Thoracic aorta (tissue), 2 donors: ENCODE results near the gene OPTC. TPM values are rescaled to one million over a fixed set of nuclear protein-coding genes. Genes with fewer than 3 reads are reported as not detected.

Source experiments
- ATAC-seq: fragments of 150-250 bp; one replicate; pipeline ENCODE4 v1.8.0; 2017; ENCODE audit warnings: low read depth; ENCODE audit not compliant: insufficient number of reproducible peaks, low FRiP score
- DNase-seq: peaks from one replicate; pipeline ENCODE4 v3.0.0-alpha.2; 2020; ENCODE audit warnings: low spot score
- H3K27ac ChIP-seq, 2 donors: fragments of 200-600 bp; sonication (generic); 1 replicate in 1 of 2; 2 replicates in 1 of 2; pipeline ENCODE4 v1.5.1; 2016; ENCODE audit warnings: mild to moderate bottlenecking in 2 of 2, moderate library complexity in 2 of 2
- H3K27me3 ChIP-seq: fragments of 200-600 bp; sonication (generic); replicated peaks from 2 replicates; pipeline ENCODE4 v1.6.0; 2016; ENCODE audit warnings: mild to moderate bottlenecking; ENCODE audit not compliant: insufficient read depth
- H3K36me3 ChIP-seq: fragments of 200-600 bp; sonication (generic); one replicate; pipeline ENCODE4 v1.5.1; 2016
- H3K4me1 ChIP-seq, 2 donors: fragments of 200-600 bp; sonication (generic); 1 replicate in 1 of 2; 2 replicates in 1 of 2; pipeline versions ENCODE4 v1.5.1 to v1.6.0; 2016; ENCODE audit warnings: low read depth in 2 of 2, mild to moderate bottlenecking in 1 of 2; ENCODE audit not compliant: control insufficient read depth in 1 of 2
- H3K4me3 ChIP-seq: fragments of 200-600 bp; sonication (generic); 2 replicates; pipeline ENCODE4 v1.5.1; 2016; ENCODE audit warnings: mild to moderate bottlenecking
- H3K9me3 ChIP-seq: fragments of 200-600 bp; sonication (generic); 2 replicates; pipeline ENCODE4 v1.5.1; 2016
- CTCF ChIP-seq: fragments of 200-600 bp; sonication (generic); IDR thresholded peaks from one replicate; pipeline ENCODE4 v1.5.1; 2019; ENCODE audit warnings: antibody characterized with exemption
- total RNA-seq, 2 donors: library from RNA; depleted of rRNA; stranded (reverse); fragments of >200 nt; gene quantifications; one replicate each; pipeline versions ENCODE4 v1.1.0 to v1.2.3, GENCODE V29; 2016

OPTC gene
- total RNA-seq, 2 donors from 2014 or later: not detected

- DNase-seq (no peak), ATAC-seq (no peak)
- Histone ChIP-seq H3K27ac (peak overlapping the region; percentile 59 to 65), H3K36me3 (no peaks in the 10 kb centered on the region), H3K27me3 (no peaks in the 10 kb centered on the region), H3K9me3 (no peaks in the 10 kb centered on the region), H3K4me3 (no peak overlapping the region), H3K4me1 (peaks cover 10 to 46% of the 10 kb centered on the region in 2 donors)
- no peak for TF ChIP-seq CTCF
Measured at GRCh38 chr1:203536980-203537455, 43.1 kb downstream of the OPTC start.

GRCh38 chr1:203537806-203538464, 44.0 kb downstream of the OPTC start:
- TF ChIP-seq CTCF: no peak
- H3K36me3 ChIP-seq: no peaks in the 10 kb centered on the region
- H3K4me3 ChIP-seq: no peak overlapping the region
- peak; percentile 79 for ATAC-seq
- peak overlapping the region; percentile 59 to 65 for H3K27ac ChIP-seq
- H3K27me3 ChIP-seq: no peaks in the 10 kb centered on the region
- no peaks in the 10 kb centered on the region for H3K9me3 ChIP-seq
- DNase-seq: no peak
- peaks cover 10 to 46% of the 10 kb centered on the region in 2 donors for H3K4me1 ChIP-seq

GRCh38 chr1:203538726-203539125, 44.8 kb downstream of the OPTC start:
- Histone ChIP-seq H3K4me3 (no peak overlapping the region), H3K27ac (peak overlapping the region; percentile 59 to 65), H3K27me3 (no peaks in the 10 kb centered on the region), H3K9me3 (no peaks in the 10 kb centered on the region), H3K4me1 (peaks cover 10 to 42% of the 10 kb centered on the region in 2 donors), H3K36me3 (no peaks in the 10 kb centered on the region)
- no peak for ATAC-seq
- no peak for TF ChIP-seq CTCF
- no peak for DNase-seq

- peaks cover 10 to 39% of the 10 kb centered on the region in 2 donors for H3K4me1 ChIP-seq
- H3K4me3 ChIP-seq: no peak overlapping the region
- no peak overlapping the region for H3K27ac ChIP-seq
- DNase-seq (no peak), ATAC-seq (no peak)
- H3K27me3 ChIP-seq: no peaks in the 10 kb centered on the region
- H3K9me3 ChIP-seq: no peaks in the 10 kb centered on the region
- no peaks in the 10 kb centered on the region for H3K36me3 ChIP-seq
- no peak for TF ChIP-seq CTCF
Measured at GRCh38 chr1:203539831-203540546, 46.0 kb downstream of the OPTC start.

- peaks cover 0 to 19% of the 10 kb centered on the region in 2 donors for H3K4me1 ChIP-seq
- H3K36me3 ChIP-seq: no peaks in the 10 kb centered on the region
- no peak overlapping the region for H3K4me3 ChIP-seq
- H3K27me3 ChIP-seq: no peaks in the 10 kb centered on the region
- ATAC-seq (no peak), DNase-seq (no peak)
- H3K9me3 ChIP-seq: no peaks in the 10 kb centered on the region
- TF ChIP-seq CTCF: no peak
- H3K27ac ChIP-seq: no peak overlapping the region
Measured at GRCh38 chr1:203544485-203544884, 50.5 kb downstream of the OPTC start.
